ENCODE results near the gene CCR7.

Gene CCR7

GRCh38 chr17:40564195-40564882 is 933 bp downstream of the CCR7 start:
- no peak for DNase-seq (ENCODE audit: low read depth, low spot score)

DNA sequence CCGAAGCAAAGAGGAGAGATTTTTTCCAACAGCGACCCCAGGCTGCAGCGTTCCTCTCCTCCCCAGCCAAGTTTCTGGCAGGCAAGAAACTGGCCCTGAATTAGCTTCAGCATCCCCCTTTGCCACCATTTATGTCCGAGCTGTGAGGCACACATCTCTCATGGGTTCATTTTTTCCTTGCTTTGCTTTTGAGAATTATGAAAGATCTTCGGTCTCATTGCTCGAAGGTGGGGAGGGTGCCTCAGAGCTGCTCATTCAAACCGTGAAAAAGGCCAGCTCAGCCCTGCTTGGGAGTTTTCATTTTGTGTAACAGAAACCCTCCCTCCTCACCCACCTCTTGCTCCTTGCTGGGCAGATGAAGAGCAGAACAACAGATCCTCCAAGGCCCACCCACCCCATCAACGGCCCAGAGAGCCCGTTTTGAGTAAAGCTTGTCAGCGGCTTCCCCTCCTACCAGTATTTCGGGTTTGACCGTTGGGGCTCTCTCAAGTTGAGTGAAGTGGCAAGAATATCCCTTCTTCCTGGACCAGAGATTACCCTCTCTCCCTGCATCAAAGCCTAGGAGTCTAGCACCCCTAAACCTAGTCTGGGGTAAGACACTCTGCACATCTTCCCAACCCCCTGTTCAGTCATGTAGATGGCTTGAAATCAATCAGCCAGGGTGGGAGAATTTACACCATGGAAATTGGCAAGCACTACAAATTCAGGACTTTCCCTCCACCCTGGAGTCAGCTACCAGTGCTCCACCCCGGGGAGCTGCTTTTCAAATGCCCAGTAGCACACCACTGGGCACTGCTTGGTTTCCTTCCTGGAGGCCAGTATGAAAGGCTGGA is 1.8 kb downstream of the CCR7 start:
- no peak for DNase-seq (ENCODE audit: low read depth, low spot score)
- no peak overlapping the region for H3K4me3 ChIP-seq (ENCODE audit: low read length)

More at GRCh38 chr17:40564195-40564882, 933 bp downstream of the CCR7 start:
- no peak overlapping the region for H3K4me3 ChIP-seq (ENCODE audit: low read length)

- no peak overlapping the region for H3K4me3 ChIP-seq (ENCODE audit: low read length)
- DNase-seq (ENCODE audit: low read depth, low spot score): no peak
Observed at GRCh38 chr17:40562838-40563219, 2.4 kb downstream of the CCR7 start.

- DNase-seq (ENCODE audit: low read depth, low spot score): peak; percentile 62
- H3K4me3 ChIP-seq (ENCODE audit: low read length): no peak overlapping the region
Observed at GRCh38 chr17:40561871-40562611, 3.2 kb downstream of the CCR7 start.

GRCh38 chr17:40561294-40561870 is 3.9 kb downstream of the CCR7 start:
- H3K4me3 ChIP-seq (ENCODE audit: low read length): peak overlapping the region; percentile 52
- no peak for DNase-seq (ENCODE audit: low read depth, low spot score)

GRCh38 chr17:40560592-40561293 is 4.5 kb downstream of the CCR7 start:
- peak; percentile 63 for DNase-seq (ENCODE audit: low read depth, low spot score)
- H3K4me3 ChIP-seq (ENCODE audit: low read length): peak overlapping the region; percentile 52

GRCh38 chr17:40559954-40560591 is 5.2 kb downstream of the CCR7 start:
- H3K4me3 ChIP-seq (ENCODE audit: low read length): peak overlapping the region; percentile 52
- DNase-seq (ENCODE audit: low read depth, low spot score): peak; percentile 80

GRCh38 chr17:40559564-40559916 is 5.7 kb downstream of the CCR7 start:
- H3K4me3 ChIP-seq (ENCODE audit: low read length): no peak overlapping the region
- no peak for DNase-seq (ENCODE audit: low read depth, low spot score)

GRCh38 chr17:40558890-40559563 is 6.2 kb downstream of the CCR7 start:
- H3K4me3 ChIP-seq (ENCODE audit: low read length): no peak overlapping the region
- DNase-seq (ENCODE audit: low read depth, low spot score): no peak

- H3K4me3 ChIP-seq (ENCODE audit: low read length): no peak overlapping the region
- no peak for DNase-seq (ENCODE audit: low read depth, low spot score)
Observed at GRCh38 chr17:40558300-40558889, 6.9 kb downstream of the CCR7 start.

GRCh38 chr17:40557531-40558299 is 7.6 kb downstream of the CCR7 start:
- peak; percentile 47 for DNase-seq (ENCODE audit: low read depth, low spot score)
- no peak overlapping the region for H3K4me3 ChIP-seq (ENCODE audit: low read length)

- H3K4me3 ChIP-seq (ENCODE audit: low read length): no peak overlapping the region
- no peak for DNase-seq (ENCODE audit: low read depth, low spot score)
Observed at GRCh38 chr17:40556884-40557414, 8.3 kb downstream of the CCR7 start.

- no peak for DNase-seq (ENCODE audit: low read depth, low spot score)
- no peak overlapping the region for H3K4me3 ChIP-seq (ENCODE audit: low read length)
Observed at GRCh38 chr17:40556198-40556661, 9.0 kb downstream of the CCR7 start.

DNA sequence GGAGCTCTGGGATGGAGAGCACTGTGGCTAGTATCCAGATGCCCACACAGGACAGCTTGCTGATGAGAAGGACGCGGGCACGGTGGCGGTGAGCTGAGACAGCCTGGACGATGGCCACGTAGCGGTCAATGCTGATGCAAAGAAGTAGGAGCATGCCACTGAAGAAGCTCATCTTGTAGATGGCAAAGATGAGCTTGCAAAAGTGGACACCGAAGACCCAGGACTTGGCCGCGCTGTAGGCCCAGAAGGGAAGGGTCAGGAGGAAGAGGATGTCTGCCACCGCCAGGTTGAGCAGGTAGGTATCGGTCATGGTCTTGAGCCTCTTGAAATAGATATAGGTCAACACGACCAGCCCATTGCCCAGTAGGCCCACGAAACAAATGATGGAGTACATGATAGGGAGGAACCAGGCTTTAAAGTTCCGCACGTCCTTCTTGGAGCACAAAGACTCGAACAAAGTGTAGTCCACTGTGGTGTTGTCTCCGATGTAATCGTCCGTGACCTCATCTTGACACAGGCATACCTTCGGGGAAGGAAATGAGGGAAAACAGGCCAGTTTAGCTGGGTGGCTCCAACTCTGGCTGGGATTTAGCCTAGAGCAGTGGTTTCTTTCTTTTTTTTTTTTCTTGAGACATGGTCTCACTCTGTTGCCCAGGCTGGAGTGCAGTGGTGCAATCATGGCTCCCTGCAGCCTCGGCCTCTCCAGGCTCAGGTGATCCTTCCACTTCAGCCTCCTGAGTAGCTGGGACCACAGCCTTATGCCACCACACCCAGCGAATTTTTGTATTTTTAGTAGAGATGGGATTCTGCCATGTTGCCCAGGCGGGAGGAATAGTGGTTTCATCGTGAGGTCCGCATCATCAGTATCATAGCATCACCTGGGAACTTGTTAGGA is 9.7 kb downstream of the CCR7 start:
- DNase-seq (ENCODE audit: low read depth, low spot score): no peak
- H3K4me3 ChIP-seq (ENCODE audit: low read length): no peak overlapping the region

- no peak overlapping the region for H3K4me3 ChIP-seq (ENCODE audit: low read length)
- no peak for DNase-seq (ENCODE audit: low read depth, low spot score)
Observed at GRCh38 chr17:40554646-40555295, 10.5 kb downstream of the CCR7 start.
